ENCODE measurements around the gene ERF.
A peak's percentile ranks its signal among the peaks of the same experiment; 100 is the strongest.

Gene ERF

DNA sequence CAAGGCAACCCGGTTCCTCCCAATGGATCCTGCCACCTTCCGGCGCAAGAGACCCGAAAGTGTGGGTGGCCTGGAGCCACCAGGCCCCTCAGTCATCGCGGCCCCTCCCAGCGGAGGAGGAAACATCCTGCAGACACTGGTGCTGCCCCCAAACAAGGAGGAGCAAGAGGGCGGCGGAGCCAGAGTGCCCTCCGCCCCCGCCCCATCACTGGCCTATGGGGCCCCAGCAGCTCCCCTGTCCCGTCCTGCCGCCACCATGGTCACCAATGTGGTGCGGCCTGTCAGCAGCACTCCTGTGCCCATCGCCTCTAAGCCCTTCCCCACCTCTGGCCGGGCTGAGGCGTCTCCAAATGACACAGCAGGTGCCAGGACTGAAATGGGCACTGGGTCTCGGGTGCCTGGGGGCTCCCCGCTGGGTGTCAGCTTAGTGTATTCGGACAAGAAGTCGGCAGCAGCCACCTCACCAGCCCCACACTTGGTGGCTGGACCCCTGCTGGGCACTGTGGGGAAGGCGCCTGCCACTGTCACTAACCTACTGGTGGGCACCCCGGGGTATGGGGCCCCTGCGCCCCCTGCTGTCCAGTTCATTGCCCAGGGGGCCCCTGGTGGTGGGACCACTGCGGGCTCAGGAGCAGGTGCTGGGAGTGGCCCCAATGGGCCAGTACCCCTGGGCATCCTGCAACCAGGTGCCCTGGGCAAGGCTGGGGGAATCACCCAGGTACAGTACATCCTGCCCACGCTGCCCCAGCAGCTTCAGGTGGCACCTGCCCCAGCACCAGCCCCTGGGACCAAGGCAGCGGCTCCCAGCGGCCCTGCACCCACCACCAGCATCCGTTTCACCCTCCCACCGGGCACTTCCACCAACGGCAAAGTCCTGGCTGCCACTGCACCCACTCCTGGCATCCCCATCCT lies 35.9 kb upstream of the ERF start:
- 0 out of 2 replicates have a peak overlapping the region, but pooled peaks have one; percentile 13 for H3K27ac ChIP-seq
- TF ChIP-seq ZFX (IDR thresholded peaks at IDR 0.05) (no peak), CTCF (conservative IDR thresholded peaks at IDR 0.05) (no peak; the same call in 1 of the 2 replicates)

GRCh38 chr19:42290136-42290522 lies 35.2 kb upstream of the ERF start:
- H3K27ac ChIP-seq, result no peak overlapping the region
- TF ChIP-seq ZFX (IDR thresholded peaks at IDR 0.05) (no peak), CTCF (conservative IDR thresholded peaks at IDR 0.05) (no peak)

DNA sequence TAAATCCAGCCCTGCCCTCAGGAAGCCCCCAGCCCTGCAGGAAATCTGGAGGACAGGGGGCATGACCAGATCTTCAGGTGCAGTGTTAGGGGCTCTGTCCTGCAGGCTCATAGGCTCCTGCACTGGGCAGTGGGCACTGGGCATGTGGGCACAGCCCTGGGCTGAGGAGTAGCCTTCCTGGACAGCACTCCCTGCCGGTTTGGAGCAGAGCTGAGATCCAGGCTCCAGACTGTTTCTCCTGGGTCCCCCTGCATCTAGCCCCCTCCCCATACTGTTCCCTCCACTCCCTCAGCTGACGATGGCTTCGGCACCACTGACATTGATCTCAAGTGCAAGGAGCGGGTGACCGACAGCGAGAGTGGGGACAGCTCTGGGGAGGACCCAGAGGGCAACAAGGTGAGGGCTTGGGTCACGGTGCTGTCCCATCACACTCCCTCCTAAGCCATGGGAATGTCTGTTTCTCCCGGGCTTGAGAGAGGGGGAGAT lies 34.7 kb upstream of the ERF start:
- TF ChIP-seq ZFX (IDR thresholded peaks at IDR 0.05), result no peak
- TF ChIP-seq CTCF (conservative IDR thresholded peaks at IDR 0.05), result no peak
- H3K27ac ChIP-seq, result no peak overlapping the region

DNA sequence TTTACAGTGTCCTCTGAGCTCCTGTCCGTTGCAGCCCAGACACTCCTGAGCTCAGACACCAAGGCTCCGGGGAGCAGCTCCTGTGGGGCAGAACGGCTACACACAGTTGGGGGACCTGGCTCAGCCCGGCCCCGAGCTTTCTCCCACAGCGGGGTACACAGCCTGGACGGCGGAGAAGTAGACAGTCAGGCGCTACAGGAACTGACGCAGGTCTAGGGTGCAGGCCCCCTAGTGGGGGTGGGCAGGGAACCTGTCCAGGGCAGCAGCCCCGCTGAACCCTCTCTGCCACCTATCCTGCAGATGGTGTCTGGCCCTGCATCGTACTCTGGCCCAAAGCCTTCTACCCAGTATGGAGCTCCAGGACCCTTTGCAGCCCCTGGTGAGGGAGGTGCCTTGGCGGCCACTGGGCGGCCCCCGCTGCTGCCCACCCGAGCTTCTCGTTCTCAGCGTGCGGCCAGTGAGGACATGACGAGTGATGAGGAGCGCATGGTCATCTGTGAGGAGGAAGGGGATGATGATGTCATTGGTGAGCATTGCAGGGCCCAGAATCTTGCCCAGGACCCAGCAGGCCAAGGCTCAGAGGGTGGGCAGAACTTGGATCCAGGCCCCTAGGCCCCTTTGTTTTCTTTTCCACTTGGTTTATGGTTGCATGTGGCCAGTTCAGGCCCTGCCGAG lies 34.1 kb upstream of the ERF start:
- H3K27ac ChIP-seq, result no peak overlapping the region
- TF ChIP-seq ZFX (IDR thresholded peaks at IDR 0.05), result no peak

DNA sequence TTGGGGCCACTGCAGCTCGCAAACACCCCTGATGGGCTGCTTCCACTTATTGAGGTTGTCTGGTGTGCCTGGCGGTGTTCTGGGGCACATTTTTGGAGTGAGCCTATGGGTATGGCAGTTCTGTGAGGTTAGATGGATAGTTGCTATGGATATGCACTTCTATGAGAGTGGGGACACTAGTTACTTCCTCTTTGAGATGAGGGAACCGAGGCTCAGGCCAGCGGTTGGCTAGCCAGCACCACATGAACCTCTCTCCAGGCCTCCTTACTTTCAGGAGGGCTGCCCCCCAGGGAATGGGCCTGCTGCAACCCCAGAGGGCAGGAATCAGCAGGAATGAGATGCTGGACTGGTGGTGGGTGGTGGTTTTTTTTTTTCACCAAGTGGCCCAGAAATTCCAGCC lies 33.5 kb upstream of the ERF start:
- TF ChIP-seq CTCF (conservative IDR thresholded peaks at IDR 0.05) (no peak), ZFX (IDR thresholded peaks at IDR 0.05) (no peak)
- no peak overlapping the region for H3K27ac ChIP-seq

DNA sequence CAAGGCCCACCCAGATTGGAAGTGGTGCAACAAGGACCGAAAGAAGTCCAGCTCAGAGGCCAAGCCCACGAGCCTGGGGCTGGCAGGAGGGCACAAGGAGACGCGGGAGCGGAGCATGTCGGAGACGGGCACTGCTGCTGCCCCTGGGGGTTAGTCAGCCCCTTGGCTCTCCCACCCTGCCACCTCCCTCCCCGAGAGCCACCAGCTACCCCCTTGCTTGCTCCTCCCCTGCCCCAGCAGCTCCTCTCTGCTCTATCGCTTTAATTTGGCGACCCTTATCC lies 32.8 kb upstream of the ERF start:
- no peak overlapping the region for H3K27ac ChIP-seq
- no peak for TF ChIP-seq CTCF (conservative IDR thresholded peaks at IDR 0.05)
- no peak for TF ChIP-seq ZFX (IDR thresholded peaks at IDR 0.05)

DNA sequence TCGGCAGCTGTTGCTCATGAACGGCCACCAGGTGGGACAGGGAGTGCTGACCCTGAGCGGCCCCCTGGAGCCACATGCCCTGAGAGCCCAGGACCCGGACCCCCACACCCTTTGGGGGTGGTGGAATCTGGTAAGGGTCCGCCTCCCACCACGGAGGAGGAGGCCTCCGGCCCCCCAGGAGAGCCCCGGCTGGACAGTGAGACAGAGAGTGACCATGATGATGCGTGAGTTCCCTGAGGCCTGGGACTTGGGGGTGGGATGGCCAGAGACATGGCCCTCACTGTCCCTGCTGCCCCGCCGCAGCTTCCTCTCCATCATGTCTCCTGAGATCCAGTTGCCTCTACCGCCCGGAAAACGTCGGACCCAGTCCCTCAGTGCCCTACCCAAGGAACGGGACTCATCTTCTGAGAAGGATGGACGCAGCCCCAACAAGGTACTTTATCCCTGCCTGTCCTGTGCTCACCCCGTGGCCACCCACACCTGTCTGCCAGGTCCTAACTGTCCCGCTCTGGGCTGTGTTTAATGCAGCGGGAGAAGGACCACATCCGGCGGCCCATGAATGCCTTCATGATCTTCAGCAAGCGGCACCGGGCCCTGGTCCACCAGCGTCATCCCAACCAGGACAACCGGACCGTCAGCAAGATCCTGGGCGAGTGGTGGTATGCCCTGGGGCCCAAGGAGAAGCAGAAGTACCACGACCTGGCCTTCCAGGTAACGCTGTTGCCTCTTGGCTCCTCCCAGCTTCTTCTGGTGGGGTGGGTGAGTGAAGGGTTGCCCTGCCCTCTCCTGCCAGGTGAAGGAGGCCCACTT lies 32.3 kb upstream of the ERF start:
- H3K27ac ChIP-seq, result no peak overlapping the region
- TF ChIP-seq ZFX (IDR thresholded peaks at IDR 0.05) (no peak), CTCF (conservative IDR thresholded peaks at IDR 0.05) (no peak)
